HEK293 (cell line): ENCODE data around the gene TPSAB1.

Experiments used
- CTCF ChIA-PET: fragments of 350-600 bp; formaldehyde crosslinking; extraction: SDS; loops from one replicate; lab custom pipeline; 2021; ENCODE audit warnings: antibody characterized with exemption; lab: Yijun Ruan, JAX
- POLR2A ChIA-PET: fragments of 300-600 bp; formaldehyde crosslinking; extraction: SDS; loops from one replicate; lab custom pipeline; 2020; ENCODE audit warnings: antibody characterized with exemption, inconsistent platforms; lab: Yijun Ruan, JAX
- H3K27ac ChIP-seq: fragments of 200-500 bp; sonication (Bioruptor generic); 2 replicates; pipeline ENCODE4 v1.5.1; 2014; ENCODE audit warnings: low read depth, low read length, control low read depth, inconsistent platforms; ENCODE audit errors: extremely low read depth
- H3K36me3 ChIP-seq, 2 experiments: fragments of 200-500 bp in 1 of 2; sonication (Bioruptor generic) in 1 of 2; 1 replicate in 1 of 2; 2 replicates in 1 of 2; pipeline ENCODE4 v1.5.1; 2014 to 2017; ENCODE audit warnings: inconsistent platforms in 2 of 2, low read length in 2 of 2; ENCODE audit not compliant: control insufficient read depth in 2 of 2, insufficient read depth in 1 of 2
- H3K4me1 ChIP-seq: fragments of 200-500 bp; sonication (Bioruptor generic); 2 replicates; pipeline ENCODE4 v1.5.1; 2014; ENCODE audit warnings: mild to moderate bottlenecking, low read length, inconsistent platforms; ENCODE audit not compliant: control insufficient read depth, insufficient read depth
- H3K4me3 ChIP-seq: 2 replicates; pipeline ENCODE4 v1.5.1; 2011; ENCODE audit warnings: low read depth, mild to moderate bottlenecking, control low read depth, low read length, moderate library complexity
- H3K9me3 ChIP-seq: fragments of 200-500 bp; sonication (Bioruptor generic); 2 replicates; pipeline ENCODE4 v1.5.1; 2014; ENCODE audit warnings: low read depth, low read length, inconsistent platforms; ENCODE audit not compliant: control insufficient read depth, insufficient read depth
- EGR2 ChIP-seq: fragments of 450-650 bp; formaldehyde crosslinking; IDR thresholded peaks from 2 replicates; pipeline ENCODE4 v1.5.1; 2016; ENCODE audit warnings: low read depth, missing biosample characterization, missing genetic modification characterization
- GFI1B ChIP-seq: fragments of 450-650 bp; formaldehyde crosslinking; IDR thresholded peaks from 2 replicates; pipeline ENCODE4 v1.5.1; 2016; ENCODE audit warnings: missing biosample characterization, missing genetic modification characterization
- GLIS1 ChIP-seq: fragments of 450-650 bp; formaldehyde crosslinking; IDR thresholded peaks from 2 replicates; pipeline ENCODE4 v1.5.1; 2016; ENCODE audit warnings: missing biosample characterization, missing genetic modification characterization
- GLIS2 ChIP-seq: fragments of 450-650 bp; formaldehyde crosslinking; IDR thresholded peaks from 2 replicates; pipeline ENCODE4 v1.5.1; 2016; ENCODE audit warnings: missing biosample characterization, missing genetic modification characterization
- KLF1 ChIP-seq: fragments of 450-650 bp; formaldehyde crosslinking; IDR thresholded peaks from 2 replicates; pipeline ENCODE4 v1.5.1; 2016; ENCODE audit warnings: missing biosample characterization, missing genetic modification characterization
- KLF7 ChIP-seq: fragments of 450-650 bp; formaldehyde crosslinking; IDR thresholded peaks from 2 replicates; pipeline ENCODE4 v1.5.1; 2016; ENCODE audit warnings: missing biosample characterization, missing genetic modification characterization, borderline replicate concordance
- KLF8 ChIP-seq: fragments of 450-650 bp; formaldehyde crosslinking; IDR thresholded peaks from 2 replicates; pipeline ENCODE4 v1.5.1; 2016; ENCODE audit warnings: missing biosample characterization, missing genetic modification characterization
- KLF9 ChIP-seq: fragments of 450-650 bp; formaldehyde crosslinking; IDR thresholded peaks from 2 replicates; pipeline ENCODE4 v1.5.1; 2016; ENCODE audit warnings: missing biosample characterization, missing genetic modification characterization, low read depth
- TCF7L2 ChIP-seq: IDR thresholded peaks from 2 replicates; pipeline ENCODE4 v1.6.1; 2011; ENCODE audit warnings: low read depth, mild to moderate bottlenecking, inconsistent platforms, low read length, moderate library complexity, borderline replicate concordance
- ZBTB8A ChIP-seq: fragments of 450-650 bp; formaldehyde crosslinking; IDR thresholded peaks from 2 replicates; pipeline ENCODE4 v1.5.1; 2016; ENCODE audit warnings: missing biosample characterization, missing genetic modification characterization
- ZNF19 ChIP-seq: fragments of 450-650 bp; formaldehyde crosslinking; IDR thresholded peaks from 2 replicates; pipeline ENCODE4; 2016; ENCODE audit warnings: missing biosample characterization, missing genetic modification characterization, low read depth
- ZNF2 ChIP-seq: fragments of 450-650 bp; formaldehyde crosslinking; IDR thresholded peaks from 2 replicates; pipeline ENCODE4 v1.5.1; 2016; ENCODE audit warnings: missing biosample characterization, missing genetic modification characterization
- ZNF354C ChIP-seq: fragments of 450-650 bp; formaldehyde crosslinking; IDR thresholded peaks from 2 replicates; pipeline ENCODE4 v1.5.1; 2016; ENCODE audit warnings: missing biosample characterization, missing genetic modification characterization, low read depth, borderline replicate concordance
- ZNF426 ChIP-seq: fragments of 450-650 bp; formaldehyde crosslinking; IDR thresholded peaks from 2 replicates; pipeline ENCODE4 v1.5.1; 2017; ENCODE audit warnings: missing biosample characterization, missing genetic modification characterization, mild to moderate bottlenecking, inconsistent platforms, moderate library complexity
- ZNF600 ChIP-seq: fragments of 450-650 bp; formaldehyde crosslinking; IDR thresholded peaks from 2 replicates; pipeline ENCODE4 v1.5.1; 2016; ENCODE audit warnings: missing biosample characterization, missing genetic modification characterization
- ZNF623 ChIP-seq: fragments of 450-650 bp; formaldehyde crosslinking; IDR thresholded peaks from 2 replicates; pipeline ENCODE4 v1.5.1; 2016; ENCODE audit warnings: missing biosample characterization, missing genetic modification characterization
- ZNF629 ChIP-seq: fragments of 450-650 bp; formaldehyde crosslinking; IDR thresholded peaks from 2 replicates; pipeline ENCODE4 v1.5.1; 2017; ENCODE audit warnings: missing biosample characterization, missing genetic modification characterization
- ZNF664 ChIP-seq: fragments of 450-650 bp; formaldehyde crosslinking; IDR thresholded peaks from 2 replicates; pipeline ENCODE4 v1.5.1; 2016; ENCODE audit warnings: missing biosample characterization, missing genetic modification characterization
- TF ChIP-seq, protein P1 (sequence below): fragments of 450-650 bp; formaldehyde crosslinking; IDR thresholded peaks from 2 replicates; pipeline ENCODE4 v1.5.1; 2016; ENCODE audit warnings: missing biosample characterization, missing genetic modification characterization
- TF ChIP-seq, protein P2 (sequence below): fragments of 450-650 bp; formaldehyde crosslinking; IDR thresholded peaks from 2 replicates; pipeline ENCODE4 v1.5.1; 2017; ENCODE audit warnings: missing biosample characterization, missing genetic modification characterization
- TF ChIP-seq, protein P3 (sequence below): sonication (generic); formaldehyde crosslinking; IDR thresholded peaks from 2 replicates; pipeline ENCODE4 v1.8.1; 2022; ENCODE audit warnings: mild to moderate bottlenecking, moderate library complexity, missing genetic modification reagents
- TF ChIP-seq, protein P4 (sequence below): fragments of 450-650 bp; formaldehyde crosslinking; IDR thresholded peaks from 2 replicates; pipeline ENCODE4 v1.5.1; 2016; ENCODE audit warnings: missing biosample characterization, missing genetic modification characterization
- TF ChIP-seq, protein P5 (sequence below): fragments of 450-650 bp; formaldehyde crosslinking; IDR thresholded peaks from 2 replicates; pipeline ENCODE4 v1.5.1; 2016; ENCODE audit warnings: missing biosample characterization, missing genetic modification characterization
- TF ChIP-seq, protein P6 (sequence below): fragments of 450-650 bp; formaldehyde crosslinking; IDR thresholded peaks from 2 replicates; pipeline ENCODE4; 2016; ENCODE audit warnings: missing biosample characterization, missing genetic modification characterization
- TF ChIP-seq, protein P7 (sequence below): fragments of 450-650 bp; formaldehyde crosslinking; IDR thresholded peaks from 2 replicates; pipeline ENCODE4 v1.5.1; 2016; ENCODE audit warnings: missing biosample characterization, missing genetic modification characterization

TPSAB1 gene

DNA sequence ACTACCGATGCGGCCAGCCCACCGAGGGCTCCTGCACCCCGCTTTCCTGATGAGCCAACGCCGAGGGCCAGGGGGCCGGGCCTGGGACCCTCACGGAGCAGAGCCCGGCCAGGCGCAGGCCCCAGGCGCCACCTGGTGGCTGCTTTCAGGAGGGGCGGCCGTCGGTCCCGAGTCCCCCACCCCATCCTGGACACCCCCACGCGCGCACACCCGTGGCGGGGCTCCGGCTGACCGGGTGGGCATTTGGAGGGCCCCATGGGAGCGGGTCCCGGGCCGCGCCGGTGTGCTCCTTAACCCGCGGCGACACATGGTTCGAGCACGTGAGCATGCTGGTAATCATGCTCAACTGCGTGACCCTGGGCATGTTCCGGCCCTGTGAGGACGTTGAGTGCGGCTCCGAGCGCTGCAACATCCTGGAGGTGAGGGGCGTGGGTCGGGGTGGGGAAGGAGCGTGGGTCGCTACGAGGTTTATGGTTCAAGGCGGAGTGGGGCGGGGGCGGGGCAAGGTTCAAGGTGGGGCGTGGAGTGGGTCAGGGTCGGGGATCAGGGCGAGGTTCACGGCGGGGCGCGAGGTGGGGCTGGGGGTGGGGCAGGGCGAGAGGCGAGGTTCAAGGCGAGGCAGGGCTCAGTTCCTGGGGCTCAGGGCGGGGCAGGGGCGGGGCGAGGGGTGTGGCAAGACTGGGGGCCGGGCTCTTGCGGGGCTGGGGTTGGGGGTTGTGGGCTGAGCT lies 45.7 kb upstream of the TPSAB1 start (continued):
- TF ChIP-seq, protein P1, sequence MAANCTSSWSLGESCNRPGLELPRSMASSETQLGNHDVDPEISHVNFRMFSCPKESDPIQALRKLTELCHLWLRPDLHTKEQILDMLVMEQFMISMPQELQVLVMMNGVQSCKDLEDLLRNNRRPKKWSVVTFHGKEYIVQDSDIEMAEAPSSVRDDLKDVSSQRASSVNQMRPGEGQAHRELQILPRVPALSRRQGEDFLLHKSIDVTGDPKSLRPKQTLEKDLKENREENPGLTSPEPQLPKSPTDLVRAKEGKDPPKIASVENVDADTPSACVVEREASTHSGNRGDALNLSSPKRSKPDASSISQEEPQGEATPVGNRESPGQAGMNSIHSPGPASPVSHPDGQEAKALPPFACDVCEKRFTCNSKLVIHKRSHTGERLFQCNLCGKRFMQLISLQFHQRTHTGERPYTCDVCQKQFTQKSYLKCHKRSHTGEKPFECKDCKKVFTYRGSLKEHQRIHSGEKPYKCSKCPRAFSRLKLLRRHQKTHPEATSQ (tag by site-specific recombination), result 0 out of 2 replicates have a peak, but pooled peaks have one; percentile 15
- no peak for TF ChIP-seq TCF7L2
- TF ChIP-seq KLF7 (tag by site-specific recombination), result peak; percentile 54; the same call in 1 of the 2 replicates
- peak; percentile 82 for TF ChIP-seq KLF8 (tag by site-specific recombination)
- TF ChIP-seq ZNF2, result peak; percentile 99
- TF ChIP-seq KLF9 (tag by site-specific recombination), result 0 out of 2 replicates have a peak, but pooled peaks have one; percentile 20
- TF ChIP-seq KLF1, result peak; percentile 98
- TF ChIP-seq, protein P2, sequence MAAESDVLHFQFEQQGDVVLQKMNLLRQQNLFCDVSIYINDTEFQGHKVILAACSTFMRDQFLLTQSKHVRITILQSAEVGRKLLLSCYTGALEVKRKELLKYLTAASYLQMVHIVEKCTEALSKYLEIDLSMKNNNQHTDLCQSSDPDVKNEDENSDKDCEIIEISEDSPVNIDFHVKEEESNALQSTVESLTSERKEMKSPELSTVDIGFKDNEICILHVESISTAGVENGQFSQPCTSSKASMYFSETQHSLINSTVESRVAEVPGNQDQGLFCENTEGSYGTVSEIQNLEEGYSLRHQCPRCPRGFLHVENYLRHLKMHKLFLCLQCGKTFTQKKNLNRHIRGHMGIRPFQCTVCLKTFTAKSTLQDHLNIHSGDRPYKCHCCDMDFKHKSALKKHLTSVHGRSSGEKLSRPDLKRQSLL (tag by site-specific recombination), result no peak
- no peak for TF ChIP-seq ZNF629 (tag by site-specific recombination)
- TF ChIP-seq ZNF600, result peak; percentile 80
- TF ChIP-seq, protein P3, sequence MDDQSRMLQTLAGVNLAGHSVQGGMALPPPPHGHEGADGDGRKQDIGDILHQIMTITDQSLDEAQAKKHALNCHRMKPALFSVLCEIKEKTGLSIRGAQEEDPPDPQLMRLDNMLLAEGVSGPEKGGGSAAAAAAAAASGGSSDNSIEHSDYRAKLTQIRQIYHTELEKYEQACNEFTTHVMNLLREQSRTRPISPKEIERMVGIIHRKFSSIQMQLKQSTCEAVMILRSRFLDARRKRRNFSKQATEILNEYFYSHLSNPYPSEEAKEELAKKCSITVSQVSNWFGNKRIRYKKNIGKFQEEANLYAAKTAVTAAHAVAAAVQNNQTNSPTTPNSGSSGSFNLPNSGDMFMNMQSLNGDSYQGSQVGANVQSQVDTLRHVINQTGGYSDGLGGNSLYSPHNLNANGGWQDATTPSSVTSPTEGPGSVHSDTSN (CRISPR knock-in tag), result 0 out of 2 replicates have a peak, but pooled peaks have one; percentile 42
- TF ChIP-seq EGR2 (tag by site-specific recombination), result 0 out of 2 replicates have a peak, but pooled peaks have one; percentile 18
- TF ChIP-seq, protein P4, sequence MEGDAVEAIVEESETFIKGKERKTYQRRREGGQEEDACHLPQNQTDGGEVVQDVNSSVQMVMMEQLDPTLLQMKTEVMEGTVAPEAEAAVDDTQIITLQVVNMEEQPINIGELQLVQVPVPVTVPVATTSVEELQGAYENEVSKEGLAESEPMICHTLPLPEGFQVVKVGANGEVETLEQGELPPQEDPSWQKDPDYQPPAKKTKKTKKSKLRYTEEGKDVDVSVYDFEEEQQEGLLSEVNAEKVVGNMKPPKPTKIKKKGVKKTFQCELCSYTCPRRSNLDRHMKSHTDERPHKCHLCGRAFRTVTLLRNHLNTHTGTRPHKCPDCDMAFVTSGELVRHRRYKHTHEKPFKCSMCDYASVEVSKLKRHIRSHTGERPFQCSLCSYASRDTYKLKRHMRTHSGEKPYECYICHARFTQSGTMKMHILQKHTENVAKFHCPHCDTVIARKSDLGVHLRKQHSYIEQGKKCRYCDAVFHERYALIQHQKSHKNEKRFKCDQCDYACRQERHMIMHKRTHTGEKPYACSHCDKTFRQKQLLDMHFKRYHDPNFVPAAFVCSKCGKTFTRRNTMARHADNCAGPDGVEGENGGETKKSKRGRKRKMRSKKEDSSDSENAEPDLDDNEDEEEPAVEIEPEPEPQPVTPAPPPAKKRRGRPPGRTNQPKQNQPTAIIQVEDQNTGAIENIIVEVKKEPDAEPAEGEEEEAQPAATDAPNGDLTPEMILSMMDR (tag by site-specific recombination), result peak; percentile 81
- TF ChIP-seq GLIS2 (tag by site-specific recombination), result peak; percentile 79
- no peak for TF ChIP-seq ZBTB8A (tag by site-specific recombination)
- TF ChIP-seq, protein P5, sequence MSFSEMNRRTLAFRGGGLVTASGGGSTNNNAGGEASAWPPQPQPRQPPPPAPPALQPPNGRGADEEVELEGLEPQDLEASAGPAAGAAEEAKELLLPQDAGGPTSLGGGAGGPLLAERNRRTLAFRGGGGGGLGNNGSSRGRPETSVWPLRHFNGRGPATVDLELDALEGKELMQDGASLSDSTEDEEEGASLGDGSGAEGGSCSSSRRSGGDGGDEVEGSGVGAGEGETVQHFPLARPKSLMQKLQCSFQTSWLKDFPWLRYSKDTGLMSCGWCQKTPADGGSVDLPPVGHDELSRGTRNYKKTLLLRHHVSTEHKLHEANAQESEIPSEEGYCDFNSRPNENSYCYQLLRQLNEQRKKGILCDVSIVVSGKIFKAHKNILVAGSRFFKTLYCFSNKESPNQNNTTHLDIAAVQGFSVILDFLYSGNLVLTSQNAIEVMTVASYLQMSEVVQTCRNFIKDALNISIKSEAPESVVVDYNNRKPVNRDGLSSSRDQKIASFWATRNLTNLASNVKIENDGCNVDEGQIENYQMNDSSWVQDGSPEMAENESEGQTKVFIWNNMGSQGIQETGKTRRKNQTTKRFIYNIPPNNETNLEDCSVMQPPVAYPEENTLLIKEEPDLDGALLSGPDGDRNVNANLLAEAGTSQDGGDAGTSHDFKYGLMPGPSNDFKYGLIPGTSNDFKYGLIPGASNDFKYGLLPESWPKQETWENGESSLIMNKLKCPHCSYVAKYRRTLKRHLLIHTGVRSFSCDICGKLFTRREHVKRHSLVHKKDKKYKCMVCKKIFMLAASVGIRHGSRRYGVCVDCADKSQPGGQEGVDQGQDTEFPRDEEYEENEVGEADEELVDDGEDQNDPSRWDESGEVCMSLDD (tag by site-specific recombination), result peak; percentile 37; the same call in 1 of the 2 replicates

DNA sequence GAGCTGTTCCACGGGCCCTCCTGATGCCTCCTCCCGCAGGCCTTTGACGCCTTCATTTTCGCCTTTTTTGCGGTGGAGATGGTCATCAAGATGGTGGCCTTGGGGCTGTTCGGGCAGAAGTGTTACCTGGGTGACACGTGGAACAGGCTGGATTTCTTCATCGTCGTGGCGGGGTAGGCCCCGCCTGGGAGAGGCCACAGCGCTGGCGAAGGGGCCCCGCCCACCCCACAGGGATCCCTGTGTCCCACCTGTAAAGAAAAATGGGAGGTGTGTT lies 45.2 kb upstream of the TPSAB1 start:
- H3K4me1 ChIP-seq, result peaks cover 3% of the 10 kb centered on the region; the same call in 1 of the 2 replicates
- H3K4me3 ChIP-seq, result no peak overlapping the region
- no peaks in the 10 kb centered on the region for H3K9me3 ChIP-seq
- H3K36me3 ChIP-seq, result no peaks in the 10 kb centered on the region
- no peak overlapping the region for H3K27ac ChIP-seq
- CTCF ChIA-PET, result interaction anchor here (1.6 kb wide), 1 partner anchor 89 kb away, joined by 11 read pairs; no protein-coding TSS in a partner anchor
- TF ChIP-seq, protein P6, sequence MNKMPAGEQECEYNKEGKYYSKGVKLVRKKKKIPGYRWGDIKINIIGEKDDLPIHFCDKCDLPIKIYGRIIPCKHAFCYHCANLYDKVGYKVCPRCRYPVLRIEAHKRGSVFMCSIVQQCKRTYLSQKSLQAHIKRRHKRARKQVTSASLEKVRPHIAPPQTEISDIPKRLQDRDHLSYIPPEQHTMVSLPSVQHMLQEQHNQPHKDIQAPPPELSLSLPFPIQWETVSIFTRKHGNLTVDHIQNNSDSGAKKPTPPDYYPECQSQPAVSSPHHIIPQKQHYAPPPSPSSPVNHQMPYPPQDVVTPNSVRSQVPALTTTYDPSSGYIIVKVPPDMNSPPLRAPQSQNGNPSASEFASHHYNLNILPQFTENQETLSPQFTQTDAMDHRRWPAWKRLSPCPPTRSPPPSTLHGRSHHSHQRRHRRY, result no peak
- TF ChIP-seq ZNF19 (tag by site-specific recombination) (no peak), ZNF354C (tag by site-specific recombination) (no peak), ZNF623 (tag by site-specific recombination) (no peak), ZNF664 (tag by site-specific recombination) (no peak), GLIS1 (tag by site-specific recombination) (no peak), GFI1B (no peak), ZNF426 (tag by site-specific recombination) (no peak)
- TF ChIP-seq, protein P7, sequence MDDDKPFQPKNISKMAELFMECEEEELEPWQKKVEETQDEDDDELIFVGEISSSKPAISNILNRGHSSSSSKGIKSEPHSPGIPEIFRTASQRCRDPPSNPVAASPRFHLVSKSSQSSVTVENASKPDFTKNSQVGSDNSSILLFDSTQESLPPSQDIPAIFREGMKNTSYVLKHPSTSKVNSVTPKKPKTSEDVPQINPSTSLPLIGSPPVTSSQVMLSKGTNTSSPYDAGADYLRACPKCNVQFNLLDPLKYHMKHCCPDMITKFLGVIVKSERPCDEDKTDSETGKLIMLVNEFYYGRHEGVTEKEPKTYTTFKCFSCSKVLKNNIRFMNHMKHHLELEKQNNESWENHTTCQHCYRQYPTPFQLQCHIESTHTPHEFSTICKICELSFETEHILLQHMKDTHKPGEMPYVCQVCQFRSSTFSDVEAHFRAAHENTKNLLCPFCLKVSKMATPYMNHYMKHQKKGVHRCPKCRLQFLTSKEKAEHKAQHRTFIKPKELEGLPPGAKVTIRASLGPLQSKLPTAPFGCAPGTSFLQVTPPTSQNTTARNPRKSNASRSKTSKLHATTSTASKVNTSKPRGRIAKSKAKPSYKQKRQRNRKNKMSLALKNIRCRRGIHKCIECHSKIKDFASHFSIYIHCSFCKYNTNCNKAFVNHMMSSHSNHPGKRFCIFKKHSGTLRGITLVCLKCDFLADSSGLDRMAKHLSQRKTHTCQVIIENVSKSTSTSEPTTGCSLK (tag by site-specific recombination), result no peak
- TF ChIP-seq, all 188 proteins: peak for 0
- POLR2A ChIA-PET, result interaction anchor here (0.8 kb wide), 1 partner anchor 8 kb away, joined by 4 read pairs; no protein-coding TSS in a partner anchor
